GM21717 (cell line): ENCODE data around the gene SLC5A8.
"Not testable (repeated sequence)": the region's sequence is repeated elsewhere in the genome, so short reads cannot be mapped to it uniquely, and the experiment has no call there.

Experiments
- ATAC-seq: cut with Tn5 transposase; IDR thresholded peaks from one replicate; pipeline ENCODE4 v1.9.1; 2021; ENCODE audit warnings: mild to moderate bottlenecking, moderate library complexity; ENCODE audit not compliant: unreplicated experiment

Gene SLC5A8

GRCh38 chr12:101173197-101173749, 36.8 kb downstream of the SLC5A8 start:
- no peak for ATAC-seq

DNA sequence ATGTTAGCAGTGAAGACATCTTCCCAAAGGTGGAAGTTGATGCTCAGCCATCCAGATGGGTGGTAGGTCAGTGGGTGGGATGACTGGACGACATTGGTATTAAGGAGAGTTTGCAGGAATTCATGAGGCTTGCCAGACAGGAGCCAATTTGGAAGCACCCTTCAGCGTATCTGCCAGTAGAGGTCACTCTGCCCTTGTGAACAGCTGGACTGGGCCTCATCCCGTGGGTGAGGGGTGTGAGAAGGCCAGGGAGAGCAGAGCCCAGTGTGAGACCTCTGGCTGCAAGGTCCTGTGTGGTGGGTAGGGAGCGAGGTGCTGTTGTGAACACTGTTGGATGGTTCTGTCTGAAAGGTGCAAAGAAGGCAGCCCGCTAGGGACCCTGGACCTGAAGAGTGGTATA, 37.7 kb downstream of the SLC5A8 start:
- no peak for ATAC-seq

DNA sequence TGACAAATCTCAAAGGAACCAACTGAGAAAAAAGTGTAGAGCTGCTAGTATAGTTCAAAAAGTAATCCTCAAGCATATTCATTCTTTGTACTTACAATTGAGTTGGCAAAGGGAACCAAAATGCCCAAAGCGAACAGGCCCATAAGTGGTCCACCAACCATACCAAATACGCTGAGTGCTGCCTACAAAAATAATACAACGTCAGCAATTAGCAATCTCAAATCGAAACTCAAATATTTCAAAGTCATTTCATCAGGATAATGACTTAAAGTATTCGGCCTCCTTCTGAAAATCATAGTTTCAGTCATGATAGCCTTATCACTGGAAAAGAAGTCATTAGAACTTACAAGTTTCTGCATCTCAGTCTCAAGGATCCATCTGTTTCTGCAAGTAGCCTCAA, 42.0 kb downstream of the SLC5A8 start:
- no peak for ATAC-seq

DNA sequence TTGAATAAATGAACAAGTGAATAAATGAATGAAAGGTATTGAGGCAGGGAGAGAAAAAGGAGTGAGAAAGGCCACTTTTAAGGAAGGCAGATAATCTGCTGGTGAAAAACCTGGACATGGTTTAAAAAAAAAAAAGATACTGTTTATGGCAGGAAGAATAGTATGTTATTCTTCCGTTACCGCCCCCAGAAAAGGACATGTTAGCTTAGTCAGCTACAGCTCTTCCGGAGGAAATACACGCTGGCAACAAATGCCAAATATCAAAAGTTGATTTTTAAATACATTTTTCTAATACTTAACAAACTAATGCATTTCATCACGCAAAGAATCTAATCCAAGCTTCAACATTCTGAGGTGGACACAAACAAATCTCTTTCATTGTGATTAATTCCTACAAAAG, 43.2 kb downstream of the SLC5A8 start:
- ATAC-seq: no peak

DNA sequence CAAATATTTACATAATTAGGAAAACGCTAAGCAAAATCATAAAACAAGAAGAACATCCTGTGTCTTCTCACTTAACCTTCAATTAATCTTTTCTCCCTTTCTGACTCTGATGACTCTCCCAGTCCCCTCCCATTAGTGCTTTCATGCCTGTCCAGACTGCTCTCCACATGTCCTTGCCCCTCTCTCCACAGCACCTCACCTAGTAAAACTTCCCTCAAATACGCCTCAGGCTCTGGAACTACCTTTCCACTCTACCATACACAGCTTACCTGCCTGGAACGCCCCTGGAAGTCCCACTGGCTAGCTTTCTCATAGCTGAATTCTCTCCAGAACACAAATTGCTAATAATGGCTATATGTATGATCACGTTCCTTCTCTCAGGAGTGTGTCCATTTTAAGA, 44.7 kb downstream of the SLC5A8 start:
- no peak for ATAC-seq

DNA sequence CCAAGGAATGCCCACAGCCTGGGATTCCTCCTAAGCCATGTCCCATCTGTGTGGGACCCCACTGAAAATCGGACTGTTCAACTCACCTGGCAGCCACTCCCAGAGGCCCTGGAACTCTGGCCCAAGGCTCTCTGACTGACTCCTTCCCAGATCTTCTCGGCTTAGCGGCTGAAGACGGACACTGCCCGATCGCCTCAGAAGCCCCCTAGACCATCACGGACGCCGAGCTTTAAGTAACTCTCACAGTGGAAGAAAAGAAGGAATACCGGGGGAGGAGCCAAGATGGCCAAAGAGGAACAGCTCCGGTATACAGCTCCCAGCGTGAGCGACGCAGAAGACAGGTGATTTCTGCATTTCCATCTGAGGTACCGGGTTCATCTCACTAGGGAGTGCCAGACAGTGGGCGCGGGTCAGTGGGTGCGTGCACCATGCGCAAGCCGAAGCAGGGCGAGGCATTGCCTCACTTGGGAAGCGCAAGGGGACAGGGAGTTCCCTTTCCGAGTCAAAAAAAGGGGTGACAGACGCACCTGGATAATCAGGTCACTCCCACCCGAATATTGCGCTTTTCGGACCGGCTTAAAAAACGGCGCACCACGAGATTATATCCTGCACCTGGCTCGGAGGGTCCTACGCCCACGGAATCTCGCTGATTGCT, 64.1 kb downstream of the SLC5A8 start:
- ATAC-seq: not testable (repeated sequence)

DNA sequence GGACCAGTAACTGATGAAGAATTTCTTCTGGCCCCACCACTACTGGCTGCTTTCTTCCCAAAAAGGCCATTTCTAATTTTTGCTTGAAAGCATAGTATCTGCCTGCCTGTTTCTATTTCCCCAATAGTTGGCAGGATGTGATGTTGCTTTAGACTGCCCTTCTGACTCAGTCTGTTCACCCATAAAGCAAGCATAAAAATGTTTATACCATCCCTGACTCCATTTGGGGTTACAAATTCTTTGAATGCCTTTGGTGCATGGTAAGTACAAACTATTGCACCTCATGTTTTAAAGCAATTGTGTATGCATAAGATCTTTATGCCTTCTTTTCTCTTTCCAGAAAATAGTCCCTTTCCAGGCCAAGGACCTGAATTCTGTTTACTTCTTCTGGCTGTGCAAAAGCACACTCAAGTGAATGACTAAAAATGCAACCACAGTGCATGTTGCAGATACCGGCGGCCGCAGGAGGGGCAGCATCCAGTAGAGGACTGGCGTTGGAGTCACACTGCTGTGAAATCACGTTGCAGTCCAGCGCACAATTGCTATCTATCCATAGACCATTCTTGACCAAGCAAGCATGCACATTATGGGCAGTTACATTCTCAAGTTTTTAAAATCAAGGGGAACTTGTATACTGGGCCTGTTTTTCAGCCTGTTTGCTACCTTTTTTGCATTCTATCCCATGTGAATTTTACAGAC, 82.4 kb downstream of the SLC5A8 start:
- no peak for ATAC-seq

- ATAC-seq: no peak
Measured at GRCh38 chr12:101117842-101118241, 92.2 kb downstream of the SLC5A8 start.

DNA sequence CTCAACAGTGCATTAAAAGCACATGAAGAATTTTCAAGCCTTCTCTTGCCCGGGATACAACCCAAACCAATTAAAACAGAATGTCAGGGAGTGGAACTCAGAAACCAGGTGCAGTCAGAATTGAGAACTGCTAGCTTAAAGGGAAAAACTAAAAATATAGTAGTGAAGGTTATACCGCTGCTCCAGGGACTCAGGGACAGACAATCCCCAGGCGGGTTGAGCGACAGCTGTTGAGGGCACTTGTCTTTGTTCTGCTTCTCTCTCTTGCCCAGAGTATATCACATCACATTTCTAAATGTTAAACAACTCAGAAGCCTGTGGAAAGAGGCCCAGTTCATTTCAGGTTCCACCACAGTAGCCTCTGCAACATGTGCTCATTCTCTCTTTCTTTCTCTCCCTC, 93.1 kb downstream of the SLC5A8 start:
- ATAC-seq: no peak

GRCh38 chr12:101115326-101115725, 94.7 kb downstream of the SLC5A8 start:
- ATAC-seq: no peak

DNA sequence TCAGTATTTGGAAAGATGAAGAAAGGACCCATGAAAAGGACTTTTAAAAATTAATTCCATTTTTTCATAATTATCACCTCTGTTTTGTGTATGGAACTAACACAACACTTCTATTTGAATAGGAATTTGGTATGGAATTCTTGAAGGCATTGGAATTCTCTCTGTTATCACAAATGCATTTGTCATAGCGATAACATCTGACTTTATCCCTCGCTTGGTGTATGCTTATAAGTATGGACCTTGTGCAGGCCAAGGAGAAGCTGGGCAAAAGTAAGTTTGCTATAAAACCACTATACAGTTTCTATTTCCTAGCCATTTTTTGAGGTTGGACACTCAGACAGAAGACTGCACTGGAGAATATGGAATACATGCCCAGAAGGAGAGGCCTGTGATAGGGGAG, 98.6 kb downstream of the SLC5A8 start:
- no peak for ATAC-seq

DNA sequence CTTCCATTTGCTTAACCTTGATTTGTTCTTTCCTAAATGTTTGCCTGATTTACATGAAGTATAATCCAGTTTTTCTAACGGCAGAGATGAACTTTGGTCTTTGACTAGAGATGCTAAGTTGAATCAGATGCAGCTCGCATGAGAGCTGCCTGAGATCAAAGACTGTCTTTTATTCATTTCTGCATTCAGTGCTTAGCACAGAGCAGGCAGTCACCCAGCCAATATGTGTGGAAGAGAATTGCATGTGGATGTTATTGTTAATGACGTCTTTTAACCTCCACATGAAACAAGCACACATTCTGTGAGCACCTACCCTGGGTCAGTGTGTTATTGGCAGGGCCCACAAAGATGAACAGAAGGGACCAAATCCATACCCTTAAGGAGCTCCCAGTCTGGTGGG, 99.2 kb downstream of the SLC5A8 start:
- ATAC-seq: no peak

DNA sequence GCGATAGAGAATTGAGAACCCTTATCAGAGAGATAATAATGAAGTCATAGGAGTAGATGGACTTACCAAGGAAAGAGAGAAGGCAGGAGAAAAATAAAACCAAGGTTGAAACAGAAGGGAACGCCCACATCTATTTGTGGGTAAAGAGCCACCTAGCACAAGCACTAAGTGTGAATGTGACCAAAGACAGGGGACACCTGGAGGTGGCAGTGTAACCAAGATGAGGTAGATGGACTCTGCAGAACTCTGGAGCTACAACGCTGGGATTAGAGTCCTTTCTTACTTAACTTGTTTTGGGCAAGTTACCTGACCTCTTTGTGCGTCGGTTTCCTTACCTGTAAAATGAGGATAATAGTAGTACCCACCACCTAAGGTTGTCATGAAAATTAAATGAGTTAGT, 101.9 kb downstream of the SLC5A8 start:
- no peak for ATAC-seq

DNA sequence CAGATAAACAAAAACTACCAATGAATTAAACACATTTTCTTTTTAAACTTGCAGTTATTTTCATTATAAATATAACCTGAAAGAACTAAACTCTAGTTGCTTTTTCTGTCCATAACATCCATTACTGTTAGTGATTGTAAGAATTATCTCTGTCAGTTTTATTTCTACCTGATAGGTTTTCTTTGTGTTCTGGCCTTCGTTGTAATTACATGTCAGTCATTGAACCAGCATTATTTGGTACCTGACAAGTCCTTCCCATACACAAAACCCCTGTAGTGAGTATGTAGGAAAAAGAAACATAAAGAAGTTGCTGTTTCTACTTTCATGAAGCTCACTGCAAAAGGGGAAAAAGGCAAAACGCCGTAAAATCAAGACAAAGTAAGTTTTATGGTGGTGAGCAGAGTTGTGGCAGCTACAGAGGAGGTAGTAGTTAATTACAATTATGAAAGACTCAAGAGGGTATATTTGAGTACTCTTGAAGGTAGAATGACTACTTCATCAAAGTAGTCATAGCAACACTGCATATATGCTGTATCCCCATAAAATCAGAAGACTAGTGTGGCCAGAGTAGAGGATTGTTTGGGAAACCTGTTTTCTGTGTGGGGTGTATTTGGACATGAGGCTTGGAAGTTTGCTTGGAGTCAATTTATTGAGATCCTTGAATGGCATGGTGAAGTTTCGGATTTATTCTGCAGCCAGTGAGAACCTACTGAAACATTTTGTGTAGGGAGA, 102.8 kb downstream of the SLC5A8 start:
- ATAC-seq: no peak
